Liver (tissue), 9 donors: ENCODE results near the gene TSN. TPM values are rescaled to one million over a fixed set of nuclear protein-coding genes. Genes with fewer than 3 reads are reported as not detected.

Source experiments
- DNase-seq: peaks from one replicate; pipeline ENCODE4 v3.0.0-alpha.2; 2017; ENCODE audit warnings: low spot score
- H3K27ac ChIP-seq, 2 donors: one replicate each; pipeline ENCODE4 v1.7.0; 2013; ENCODE audit warnings: inconsistent platforms in 2 of 2, low read length in 2 of 2, control low read depth in 1 of 2, low read depth in 1 of 2, mild to moderate bottlenecking in 1 of 2
- H3K27me3 ChIP-seq, 4 donors: one replicate each; pipeline versions ENCODE4 v1.6.1 to v1.7.0; 2013; ENCODE audit warnings: low read length in 3 of 4, inconsistent platforms in 1 of 4, mild to moderate bottlenecking in 1 of 4, moderate library complexity in 1 of 4; ENCODE audit not compliant: control insufficient read depth in 4 of 4, insufficient read depth in 4 of 4
- H3K36me3 ChIP-seq, 4 donors: one replicate each; pipeline versions ENCODE4 v1.6.1 to v1.7.0; 2013; ENCODE audit warnings: low read length in 3 of 4, mild to moderate bottlenecking in 3 of 4, low read depth in 1 of 4, moderate library complexity in 1 of 4; ENCODE audit not compliant: control insufficient read depth in 4 of 4, insufficient read depth in 3 of 4
- H3K4me1 ChIP-seq, 4 donors: one replicate each; pipeline versions ENCODE4 v1.6.1 to v1.7.0; 2013; ENCODE audit warnings: low read length in 3 of 4, mild to moderate bottlenecking in 3 of 4, moderate library complexity in 1 of 4; ENCODE audit not compliant: control insufficient read depth in 4 of 4, insufficient read depth in 4 of 4
- H3K4me3 ChIP-seq, 3 donors: one replicate each; pipeline versions ENCODE4 v1.6.1 to v1.7.0; 2013; ENCODE audit warnings: low read length in 3 of 3, control low read depth in 1 of 3, low read depth in 1 of 3, mild to moderate bottlenecking in 1 of 3
- H3K9ac ChIP-seq, 2 donors: one replicate each; pipeline ENCODE4 v1.7.0; 2013; ENCODE audit warnings: low read length in 2 of 2, mild to moderate bottlenecking in 2 of 2, moderate library complexity in 2 of 2, control low read depth in 1 of 2, low read depth in 1 of 2
- H3K9me3 ChIP-seq, 4 donors: one replicate each; pipeline versions ENCODE4 v1.6.1 to v1.7.0; 2013; ENCODE audit warnings: low read length in 3 of 4; ENCODE audit not compliant: control insufficient read depth in 4 of 4
- EGR1 ChIP-seq, 2 donors: IDR thresholded peaks; 2 replicates each; pipeline ENCODE4 v1.6.1; 2016 to 2018; ENCODE audit warnings: antibody characterized with exemption in 2 of 2, low read depth in 2 of 2
- FOXA1 ChIP-seq: IDR thresholded peaks from 2 replicates; pipeline ENCODE4 v1.6.1; 2016; ENCODE audit warnings: antibody characterized with exemption
- FOXA2 ChIP-seq: IDR thresholded peaks from 2 replicates; pipeline ENCODE4 v1.6.1; 2016; ENCODE audit warnings: antibody characterized with exemption
- GABPA ChIP-seq, 2 donors: IDR thresholded peaks in 1 of 2; conservative IDR thresholded peaks in 1 of 2; 2 replicates each; pipeline ENCODE4 v1.6.1; 2016; ENCODE audit warnings: antibody characterized with exemption in 2 of 2, mild to moderate bottlenecking in 1 of 2, moderate library complexity in 1 of 2
- HNF4A ChIP-seq, 2 donors: conservative IDR thresholded peaks; 2 replicates each; pipeline ENCODE4 v1.6.1; 2016; ENCODE audit warnings: antibody characterized with exemption in 2 of 2, mild to moderate bottlenecking in 2 of 2
- HNF4G ChIP-seq: IDR thresholded peaks from 2 replicates; pipeline ENCODE4 v1.6.1; 2016; ENCODE audit warnings: antibody characterized with exemption
- JUND ChIP-seq, 2 donors: IDR thresholded peaks; 2 replicates each; pipeline ENCODE4 v1.6.1; 2016; ENCODE audit warnings: antibody characterized with exemption in 2 of 2
- NR2F2 ChIP-seq: IDR thresholded peaks from 2 replicates; pipeline ENCODE4 v1.6.1; 2016; ENCODE audit warnings: antibody characterized with exemption
- RAD21 ChIP-seq, 2 donors: IDR thresholded peaks; 2 replicates each; pipeline ENCODE4 v1.6.1; 2016; ENCODE audit warnings: antibody characterized with exemption in 2 of 2, mild to moderate bottlenecking in 2 of 2
- RXRA ChIP-seq, 2 donors: IDR thresholded peaks; 2 replicates each; pipeline ENCODE4 v1.6.1; 2017 to 2018; ENCODE audit warnings: antibody characterized with exemption in 2 of 2, mild to moderate bottlenecking in 1 of 2
- TAF1 ChIP-seq: conservative IDR thresholded peaks from 2 replicates; pipeline ENCODE4 v1.6.1; 2016; ENCODE audit warnings: antibody characterized with exemption, mild to moderate bottlenecking
- YY1 ChIP-seq: IDR thresholded peaks from 2 replicates; pipeline ENCODE4 v1.6.1; 2016; ENCODE audit warnings: antibody characterized with exemption, mild to moderate bottlenecking
- ZBTB33 ChIP-seq: IDR thresholded peaks from 2 replicates; pipeline ENCODE4 v1.6.1; 2016; ENCODE audit warnings: antibody characterized with exemption
- WGBS: extraction: QIAGEN DNeasy Blood & Tissue Kit; methylation state at CpG from one replicate; pipeline ENCODE4 v1.1.7; 2013; 5-methylcytosine and 5-hydroxymethylcytosine counted together
- polyA plus RNA-seq, 2 donors: library from polyadenylated mRNA; stranded (reverse) in 1 of 2; unstranded in 1 of 2; fragments of 200-250 nt in 1 of 2; fragments of >200 nt in 1 of 2; fragmentation: Nextera tagmentation in 1 of 2; extraction: Ambion mirVana in 1 of 2; gene quantifications; one replicate each; pipeline versions ENCODE4 v1.2.1 to v1.2.3, GENCODE V29; 2013 to 2015
- total RNA-seq, 2 donors: library from RNA; depleted of rRNA; stranded (reverse); fragments of >200 nt; gene quantifications; one replicate each; pipeline ENCODE4 v1.2.3, GENCODE V29; 2014
- TF ChIP-seq, protein P1 (sequence below): IDR thresholded peaks from 2 replicates; pipeline ENCODE4 v1.6.1; 2016; ENCODE audit warnings: antibody characterized with exemption
- TF ChIP-seq, protein P2 (sequence below): IDR thresholded peaks from 2 replicates; pipeline ENCODE4 v1.6.1; 2016; ENCODE audit warnings: antibody characterized with exemption
- TF ChIP-seq, protein P3 (sequence below): fragments of 150-350 bp; IDR thresholded peaks from 2 replicates; pipeline ENCODE4 v1.5.1; 2017; ENCODE audit warnings: improper control_type of control experiment, low read depth, low read length; ENCODE audit not compliant: missing input control
- TF ChIP-seq, protein P4 (sequence below): IDR thresholded peaks from 2 replicates; pipeline ENCODE4 v1.6.1; 2016; ENCODE audit warnings: antibody characterized with exemption, mild to moderate bottlenecking
- donor health status: healthy.
- donor health status: healthy.
- donor health status: healthy.
- donor health status: healthy.
- donor health status: healthy.

The TSN gene
- total and polyA plus RNA-seq, 4 donors = 17.0 to 30.6 (median 17.7) TPM

GRCh38 chr2:121804340-121804739 lies 48.9 kb downstream of the TSN start:
- Histone ChIP-seq H3K4me1 (no peaks in the 10 kb centered on the region), H3K27me3 (peaks cover 0 to 8% (median 0%) of the 10 kb centered on the region in 4 donors), H3K36me3 (no peaks in the 10 kb centered on the region), H3K27ac (no peak overlapping the region), H3K9me3 (no peaks in the 10 kb centered on the region), H3K9ac (no peak overlapping the region), H3K4me3 (no peak overlapping the region)
- TF ChIP-seq, protein P1, sequence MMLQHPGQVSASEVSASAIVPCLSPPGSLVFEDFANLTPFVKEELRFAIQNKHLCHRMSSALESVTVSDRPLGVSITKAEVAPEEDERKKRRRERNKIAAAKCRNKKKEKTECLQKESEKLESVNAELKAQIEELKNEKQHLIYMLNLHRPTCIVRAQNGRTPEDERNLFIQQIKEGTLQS = no peak
- no peak for TF ChIP-seq ZBTB33
- TF ChIP-seq, protein P2, sequence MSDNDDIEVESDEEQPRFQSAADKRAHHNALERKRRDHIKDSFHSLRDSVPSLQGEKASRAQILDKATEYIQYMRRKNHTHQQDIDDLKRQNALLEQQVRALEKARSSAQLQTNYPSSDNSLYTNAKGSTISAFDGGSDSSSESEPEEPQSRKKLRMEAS = no peak
- no peak for TF ChIP-seq HNF4G
- no peak for TF ChIP-seq EGR1 (IDR thresholded peaks at IDR 0.05; ENCODE audit: low read depth in 2 of 2)
- no peak for TF ChIP-seq GABPA (IDR thresholded peaks at IDR 0.05 in 1 of 2, conservative IDR thresholded peaks at IDR 0.05 in 1 of 2)
- no peak for TF ChIP-seq YY1
- TF ChIP-seq FOXA1 = no peak
- TF ChIP-seq RXRA (IDR thresholded peaks at IDR 0.05) = no peak
- TF ChIP-seq, protein P3, sequence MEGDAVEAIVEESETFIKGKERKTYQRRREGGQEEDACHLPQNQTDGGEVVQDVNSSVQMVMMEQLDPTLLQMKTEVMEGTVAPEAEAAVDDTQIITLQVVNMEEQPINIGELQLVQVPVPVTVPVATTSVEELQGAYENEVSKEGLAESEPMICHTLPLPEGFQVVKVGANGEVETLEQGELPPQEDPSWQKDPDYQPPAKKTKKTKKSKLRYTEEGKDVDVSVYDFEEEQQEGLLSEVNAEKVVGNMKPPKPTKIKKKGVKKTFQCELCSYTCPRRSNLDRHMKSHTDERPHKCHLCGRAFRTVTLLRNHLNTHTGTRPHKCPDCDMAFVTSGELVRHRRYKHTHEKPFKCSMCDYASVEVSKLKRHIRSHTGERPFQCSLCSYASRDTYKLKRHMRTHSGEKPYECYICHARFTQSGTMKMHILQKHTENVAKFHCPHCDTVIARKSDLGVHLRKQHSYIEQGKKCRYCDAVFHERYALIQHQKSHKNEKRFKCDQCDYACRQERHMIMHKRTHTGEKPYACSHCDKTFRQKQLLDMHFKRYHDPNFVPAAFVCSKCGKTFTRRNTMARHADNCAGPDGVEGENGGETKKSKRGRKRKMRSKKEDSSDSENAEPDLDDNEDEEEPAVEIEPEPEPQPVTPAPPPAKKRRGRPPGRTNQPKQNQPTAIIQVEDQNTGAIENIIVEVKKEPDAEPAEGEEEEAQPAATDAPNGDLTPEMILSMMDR = no peak
- no peak for TF ChIP-seq HNF4A (conservative IDR thresholded peaks at IDR 0.05)
- no peak for TF ChIP-seq JUND (IDR thresholded peaks at IDR 0.05)
- TF ChIP-seq TAF1 = no peak
- no peak for TF ChIP-seq NR2F2
- no peak for TF ChIP-seq FOXA2
- TF ChIP-seq, protein P4, sequence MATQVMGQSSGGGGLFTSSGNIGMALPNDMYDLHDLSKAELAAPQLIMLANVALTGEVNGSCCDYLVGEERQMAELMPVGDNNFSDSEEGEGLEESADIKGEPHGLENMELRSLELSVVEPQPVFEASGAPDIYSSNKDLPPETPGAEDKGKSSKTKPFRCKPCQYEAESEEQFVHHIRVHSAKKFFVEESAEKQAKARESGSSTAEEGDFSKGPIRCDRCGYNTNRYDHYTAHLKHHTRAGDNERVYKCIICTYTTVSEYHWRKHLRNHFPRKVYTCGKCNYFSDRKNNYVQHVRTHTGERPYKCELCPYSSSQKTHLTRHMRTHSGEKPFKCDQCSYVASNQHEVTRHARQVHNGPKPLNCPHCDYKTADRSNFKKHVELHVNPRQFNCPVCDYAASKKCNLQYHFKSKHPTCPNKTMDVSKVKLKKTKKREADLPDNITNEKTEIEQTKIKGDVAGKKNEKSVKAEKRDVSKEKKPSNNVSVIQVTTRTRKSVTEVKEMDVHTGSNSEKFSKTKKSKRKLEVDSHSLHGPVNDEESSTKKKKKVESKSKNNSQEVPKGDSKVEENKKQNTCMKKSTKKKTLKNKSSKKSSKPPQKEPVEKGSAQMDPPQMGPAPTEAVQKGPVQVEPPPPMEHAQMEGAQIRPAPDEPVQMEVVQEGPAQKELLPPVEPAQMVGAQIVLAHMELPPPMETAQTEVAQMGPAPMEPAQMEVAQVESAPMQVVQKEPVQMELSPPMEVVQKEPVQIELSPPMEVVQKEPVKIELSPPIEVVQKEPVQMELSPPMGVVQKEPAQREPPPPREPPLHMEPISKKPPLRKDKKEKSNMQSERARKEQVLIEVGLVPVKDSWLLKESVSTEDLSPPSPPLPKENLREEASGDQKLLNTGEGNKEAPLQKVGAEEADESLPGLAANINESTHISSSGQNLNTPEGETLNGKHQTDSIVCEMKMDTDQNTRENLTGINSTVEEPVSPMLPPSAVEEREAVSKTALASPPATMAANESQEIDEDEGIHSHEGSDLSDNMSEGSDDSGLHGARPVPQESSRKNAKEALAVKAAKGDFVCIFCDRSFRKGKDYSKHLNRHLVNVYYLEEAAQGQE = no peak
- TF ChIP-seq RAD21 (IDR thresholded peaks at IDR 0.05) = no peak
- WGBS = 28% methylated on average over 5 of the region's 5 CpGs
- no peak for DNase-seq
